LNCAP (cell line): ENCODE results near the gene SFXN3.

Experiments used
- CTCF ChIP-seq: fragments of 450-650 bp; IDR thresholded peaks from 2 replicates; pipeline ENCODE4 v1.5.1; 2017; ENCODE audit warnings: mild to moderate bottlenecking

The SFXN3 gene

GRCh38 chr10:101029520-101030295, 1.3 kb upstream of the SFXN3 start:
- TF ChIP-seq CTCF: no peak

GRCh38 chr10:101030496-101031127, 422 bp upstream of the SFXN3 start:
- TF ChIP-seq CTCF: no peak

DNA sequence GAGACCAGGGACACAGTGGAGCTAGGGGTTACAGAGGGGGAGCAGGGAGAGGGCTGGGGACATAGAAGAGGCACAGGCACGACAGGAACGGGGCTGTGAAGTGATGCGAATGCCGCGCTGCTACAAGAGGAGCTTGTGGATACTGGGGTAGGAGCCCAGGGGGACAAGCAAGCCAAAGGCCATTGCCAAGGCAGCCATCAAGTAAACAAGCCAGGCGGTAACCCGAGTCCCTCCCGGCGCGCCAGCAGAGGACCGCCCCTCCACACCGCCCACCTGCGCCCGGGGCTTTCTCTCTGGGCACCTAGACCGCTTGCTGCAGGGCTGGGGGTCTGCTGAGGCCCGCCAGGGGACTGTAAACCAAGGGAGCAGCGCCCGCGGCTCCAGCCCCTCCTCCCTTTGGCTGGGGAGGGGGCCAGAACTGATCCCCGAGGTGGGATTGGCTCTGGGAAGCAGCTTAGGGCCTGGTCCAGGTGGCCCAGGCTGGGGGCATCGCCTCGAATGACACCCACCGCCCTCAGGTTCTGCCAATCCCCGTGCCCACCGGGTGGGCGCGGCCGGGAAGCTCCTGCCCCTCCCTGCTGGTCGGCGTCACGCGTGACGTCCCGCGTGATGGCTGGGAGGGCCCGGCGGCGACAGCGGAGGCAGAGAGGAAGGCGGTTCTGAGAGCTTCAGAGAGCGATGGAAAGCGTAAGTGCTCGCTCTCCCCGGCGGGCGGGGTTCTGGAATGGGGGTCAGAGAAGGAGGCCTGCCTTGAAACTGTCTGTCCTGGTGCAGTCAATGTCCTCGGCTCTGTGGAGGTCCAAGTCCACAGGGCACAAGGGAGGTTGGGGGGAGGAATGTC, 982 bp downstream of the SFXN3 start:
- no peak for TF ChIP-seq CTCF

- no peak for TF ChIP-seq CTCF
Measured at GRCh38 chr10:101032637-101033224, 1.7 kb downstream of the SFXN3 start.

- TF ChIP-seq CTCF: no peak
Measured at GRCh38 chr10:101033276-101033675, 2.2 kb downstream of the SFXN3 start.

DNA sequence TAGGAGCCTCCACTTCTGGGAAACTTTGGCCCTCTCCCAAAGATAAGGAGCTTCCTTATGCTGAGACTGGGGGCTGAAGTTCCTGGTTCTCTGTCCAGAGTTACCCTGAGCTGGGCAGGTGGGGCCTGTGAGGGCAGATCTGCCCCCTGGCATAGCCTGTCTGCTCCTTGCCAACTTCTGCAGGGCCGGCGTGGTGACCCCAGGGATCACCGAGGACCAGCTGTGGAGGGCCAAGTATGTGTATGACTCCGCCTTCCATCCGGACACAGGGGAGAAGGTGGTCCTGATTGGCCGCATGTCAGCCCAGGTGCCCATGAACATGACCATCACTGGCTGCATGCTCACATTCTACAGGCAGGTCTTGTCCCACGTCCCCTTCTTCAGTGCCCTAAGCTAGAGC, 4.3 kb downstream of the SFXN3 start:
- no peak for TF ChIP-seq CTCF
